Measurements from ENCODE around the gene TRAPPC10.

TRAPPC10 gene

DNA sequence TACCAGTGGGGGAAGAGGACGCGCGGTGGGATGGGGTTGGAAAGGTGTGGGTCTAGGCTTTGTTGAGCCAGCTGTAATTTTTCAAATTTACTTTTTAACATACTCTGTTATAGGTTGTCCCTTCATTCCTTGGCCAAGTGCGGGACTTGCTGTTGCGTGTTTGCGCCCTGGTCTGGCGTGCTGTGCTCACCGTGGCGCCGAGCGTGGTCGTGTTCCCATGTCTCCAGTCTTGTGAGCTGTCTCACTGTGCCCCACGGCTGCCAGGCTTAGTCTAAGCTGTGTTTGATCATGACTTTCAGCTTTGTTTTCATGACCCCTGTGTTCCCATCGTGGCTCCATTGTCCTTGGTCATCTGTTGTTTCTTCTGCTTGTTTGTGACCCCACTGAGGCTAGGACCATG, 26.0 kb downstream of the TRAPPC10 start:
- no peak for DNase-seq (ENCODE audit: low spot score)

GRCh38 chr21:44039828-44040227, 27.7 kb downstream of the TRAPPC10 start:
- DNase-seq (ENCODE audit: low spot score), result peak; percentile 21

DNA sequence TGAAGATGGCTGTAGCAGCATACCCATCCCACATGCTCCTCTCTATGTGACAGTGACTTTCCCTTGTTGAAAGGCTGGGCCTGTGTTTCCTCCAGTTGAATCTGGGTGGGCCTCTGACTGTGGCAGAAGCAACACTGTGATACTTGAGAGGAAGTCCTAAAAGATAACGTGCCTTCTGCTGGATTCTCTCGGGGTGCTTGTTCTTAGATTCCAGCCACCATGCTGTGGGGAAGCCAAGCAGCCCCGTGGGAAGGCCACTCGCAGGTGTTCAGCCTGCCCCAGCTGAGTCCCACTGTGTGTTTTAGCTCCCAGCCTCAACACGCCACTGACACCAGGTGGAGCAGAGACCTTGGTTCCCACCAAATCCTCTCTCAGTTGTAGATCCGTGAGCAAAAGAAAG, 31.5 kb downstream of the TRAPPC10 start:
- DNase-seq (ENCODE audit: low spot score), result no peak

DNA sequence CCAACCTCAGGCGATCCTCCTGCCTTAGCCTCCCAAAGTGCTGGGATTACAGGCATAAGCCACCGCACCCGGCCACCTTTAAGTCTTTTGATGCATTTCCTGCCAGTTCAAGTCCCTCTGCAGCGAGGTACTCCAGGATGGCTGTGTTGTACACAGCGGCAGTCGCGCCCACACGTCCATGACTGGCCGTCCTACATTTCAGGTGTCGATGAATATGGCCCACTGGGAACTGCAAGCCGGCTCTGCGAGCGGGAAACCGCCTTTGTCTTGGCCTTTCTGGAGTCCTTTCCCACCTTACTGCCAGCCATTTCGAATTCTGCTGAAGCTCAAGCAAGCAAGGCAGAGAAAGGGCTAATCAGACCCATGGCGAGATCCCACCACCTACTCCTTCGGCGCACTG, 34.6 kb downstream of the TRAPPC10 start:
- no peak for DNase-seq (ENCODE audit: low spot score)

- DNase-seq (ENCODE audit: low spot score), result no peak
Observed at GRCh38 chr21:44047996-44048560, 36.0 kb downstream of the TRAPPC10 start.

DNA sequence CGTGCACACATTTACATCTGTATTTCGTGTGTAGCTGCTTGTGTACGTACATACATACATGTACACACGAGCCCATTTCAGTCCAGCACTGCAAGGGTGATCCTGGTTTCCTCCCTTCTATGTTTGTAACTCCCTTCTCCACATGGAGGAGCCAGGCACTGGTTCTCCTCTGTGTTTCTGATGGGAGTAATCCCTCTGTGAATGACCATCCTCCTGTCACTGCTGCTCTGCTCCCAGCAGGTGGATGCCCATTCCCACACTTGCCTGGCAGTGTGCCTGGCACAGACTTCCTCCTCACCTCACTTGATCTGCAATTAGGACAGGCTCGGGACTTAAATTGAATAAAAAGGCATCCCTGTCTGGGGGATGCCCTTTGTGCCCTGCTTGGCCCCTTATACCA, 37.1 kb downstream of the TRAPPC10 start:
- no peak for DNase-seq (ENCODE audit: low spot score)

DNA sequence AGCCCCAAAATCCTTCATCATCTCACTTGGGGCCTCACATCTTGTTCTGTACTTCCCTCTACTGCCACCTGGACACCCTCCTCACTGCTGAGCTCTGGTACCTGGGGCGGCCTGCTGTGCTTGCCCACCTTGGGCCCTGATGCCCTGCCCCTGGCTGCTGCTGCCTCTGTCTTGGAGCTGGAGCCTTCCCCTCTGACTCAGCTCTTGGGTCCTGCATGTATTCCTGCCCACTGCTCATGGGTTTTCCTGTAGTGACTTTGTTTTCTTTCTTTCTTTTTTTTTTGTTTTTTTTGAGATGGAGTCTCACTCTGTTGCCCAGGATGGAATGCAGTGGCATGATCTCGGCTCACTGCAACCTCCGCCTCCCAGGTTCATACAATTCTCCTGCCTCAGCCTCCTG, 37.5 kb downstream of the TRAPPC10 start:
- no peak for DNase-seq (ENCODE audit: low spot score)

- no peak for DNase-seq (ENCODE audit: low spot score)
Observed at GRCh38 chr21:44050276-44050675, 38.2 kb downstream of the TRAPPC10 start.

- no peak for DNase-seq (ENCODE audit: low spot score)
Observed at GRCh38 chr21:44051462-44051941, 39.4 kb downstream of the TRAPPC10 start.

DNA sequence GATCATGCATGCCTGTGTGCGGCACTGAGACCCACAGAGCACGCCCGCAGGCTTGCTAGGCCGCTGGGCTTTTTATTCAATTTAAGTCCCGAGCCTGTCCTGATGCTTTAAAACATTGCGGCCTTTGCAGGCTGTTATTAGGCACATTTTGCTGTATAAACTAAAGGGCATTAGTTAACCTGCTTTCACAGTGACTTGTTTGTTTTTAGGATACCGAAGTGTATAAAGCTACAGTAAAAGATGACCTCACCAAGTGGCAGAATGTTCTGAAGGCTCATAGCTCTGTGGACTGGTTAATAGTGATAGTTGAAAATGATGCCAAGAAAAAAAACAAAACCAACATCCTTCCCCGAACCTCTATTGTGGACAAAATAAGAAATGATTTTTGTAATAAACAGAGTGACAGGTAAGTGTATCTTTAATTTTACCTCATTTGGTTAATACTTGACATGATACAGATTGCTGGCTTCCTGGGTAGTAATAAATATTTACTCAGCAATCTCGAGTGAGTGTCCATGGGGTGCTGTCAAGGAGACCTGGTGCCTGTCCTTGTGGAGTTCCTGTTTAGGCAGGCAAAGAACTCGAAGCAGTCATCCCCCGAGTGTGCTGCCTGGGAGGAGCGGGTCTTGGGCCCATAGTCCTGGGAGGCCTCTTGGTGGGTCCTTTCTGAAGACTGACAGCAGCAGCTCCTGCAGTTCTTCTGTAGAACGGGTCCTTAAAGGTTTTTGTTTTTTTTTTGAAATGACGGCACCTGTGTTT, 40.1 kb downstream of the TRAPPC10 start:
- no peak for DNase-seq (ENCODE audit: low spot score)

GRCh38 chr21:44052830-44053226, 40.7 kb downstream of the TRAPPC10 start:
- no peak for DNase-seq (ENCODE audit: low spot score)

GRCh38 chr21:44053567-44053966, 41.5 kb downstream of the TRAPPC10 start:
- no peak for DNase-seq (ENCODE audit: low spot score)

- no peak for DNase-seq (ENCODE audit: low spot score)
Observed at GRCh38 chr21:44054710-44055109, 42.6 kb downstream of the TRAPPC10 start.

DNA sequence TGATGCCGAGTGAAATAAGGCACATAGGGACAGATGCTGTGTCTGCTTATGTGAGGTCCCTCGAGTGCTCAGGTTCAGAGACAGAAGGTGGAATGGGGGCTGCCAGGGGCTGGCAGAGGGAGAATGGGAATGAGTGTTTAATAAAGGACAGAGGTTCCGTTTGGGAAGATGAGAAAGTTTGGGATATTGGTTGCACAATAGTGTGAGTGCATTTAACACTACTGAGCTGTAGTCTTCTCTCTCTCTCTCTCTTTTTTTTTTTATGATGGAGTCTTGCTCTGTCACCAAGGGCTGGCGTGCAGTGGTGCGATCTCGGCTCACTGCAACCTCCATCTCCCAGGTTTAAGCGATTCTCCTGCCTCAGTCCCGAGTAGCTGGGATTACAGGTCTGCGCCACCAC, 44.9 kb downstream of the TRAPPC10 start:
- DNase-seq (ENCODE audit: low spot score), result no peak

GRCh38 chr21:44057960-44058651, 46.0 kb downstream of the TRAPPC10 start:
- peak; percentile 43 for DNase-seq (ENCODE audit: low spot score)

DNA sequence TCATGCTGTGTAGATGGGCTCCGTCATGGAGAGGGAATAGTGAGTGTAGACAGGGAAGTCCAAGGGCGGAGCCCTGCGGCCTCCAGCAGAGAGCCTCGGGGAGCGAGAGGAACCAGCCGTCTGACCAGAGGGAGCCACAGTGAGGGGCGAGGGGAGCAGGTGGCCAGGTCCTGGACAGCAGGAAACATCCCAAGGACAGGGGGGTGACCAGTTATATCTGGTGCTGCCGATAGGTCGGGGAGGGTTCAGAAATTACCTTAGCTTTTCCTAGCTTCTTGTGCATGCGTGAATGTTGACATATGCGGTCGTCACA, 46.5 kb downstream of the TRAPPC10 start:
- no peak for DNase-seq (ENCODE audit: low spot score)

DNA sequence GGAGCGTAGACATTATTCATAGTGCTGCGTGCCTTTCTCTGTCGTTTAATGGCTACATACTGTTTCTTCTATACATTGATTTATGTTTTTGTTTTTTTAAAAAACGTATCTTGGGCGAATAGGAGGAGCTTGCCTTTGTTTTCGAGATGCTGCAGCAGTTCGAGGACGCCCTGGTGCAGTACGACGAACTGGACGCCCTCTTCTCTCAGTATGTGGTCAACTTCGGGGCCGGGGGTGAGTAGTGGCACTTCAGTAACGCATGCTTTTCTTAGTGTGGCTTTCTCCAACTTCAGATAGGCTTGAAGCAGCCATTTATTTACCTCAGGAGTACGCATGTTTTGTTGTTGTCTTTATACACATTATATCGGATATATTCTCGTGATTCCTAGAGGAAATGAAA, 46.9 kb downstream of the TRAPPC10 start:
- no peak for DNase-seq (ENCODE audit: low spot score)

DNA sequence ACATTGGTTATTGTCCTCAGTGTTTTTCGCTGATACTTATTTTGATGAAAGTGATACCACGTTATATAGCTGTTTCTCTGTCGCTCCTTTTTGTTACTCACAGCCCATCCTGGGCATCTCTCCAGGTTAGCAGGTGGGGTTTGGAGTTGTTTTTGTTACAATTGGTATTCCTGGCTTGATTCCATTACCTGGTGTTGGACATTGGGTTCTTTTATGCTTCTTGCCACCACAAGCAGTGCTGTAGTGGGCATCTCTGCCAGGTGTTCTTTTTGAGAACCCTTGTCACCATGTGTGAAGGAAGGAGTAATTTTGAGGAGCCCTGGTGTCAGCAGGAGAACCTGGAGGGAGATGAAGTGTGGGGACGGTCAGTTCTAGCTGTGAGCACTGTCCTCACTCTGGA, 47.6 kb downstream of the TRAPPC10 start:
- DNase-seq (ENCODE audit: low spot score), result no peak

DNA sequence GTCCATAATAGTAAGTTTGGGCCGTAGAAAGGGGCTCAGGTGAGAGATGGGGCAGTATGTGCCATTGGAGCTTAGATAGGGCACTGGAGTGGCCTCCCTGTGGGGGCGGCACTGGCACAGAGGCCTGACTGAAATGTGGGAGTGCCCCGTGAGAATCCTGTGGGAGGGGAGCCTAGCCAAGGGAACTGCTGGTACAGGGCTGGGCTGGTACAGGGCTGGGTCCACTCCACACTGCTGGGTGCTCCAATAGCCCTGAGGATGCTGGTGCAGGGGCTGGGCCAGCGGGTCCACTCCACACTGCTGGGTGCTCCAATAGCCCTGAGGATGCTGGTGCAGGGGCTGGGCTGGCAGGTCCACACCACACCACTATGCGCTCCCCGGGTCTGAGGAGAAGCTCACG, 50.3 kb downstream of the TRAPPC10 start:
- no peak for DNase-seq (ENCODE audit: low spot score)

DNA sequence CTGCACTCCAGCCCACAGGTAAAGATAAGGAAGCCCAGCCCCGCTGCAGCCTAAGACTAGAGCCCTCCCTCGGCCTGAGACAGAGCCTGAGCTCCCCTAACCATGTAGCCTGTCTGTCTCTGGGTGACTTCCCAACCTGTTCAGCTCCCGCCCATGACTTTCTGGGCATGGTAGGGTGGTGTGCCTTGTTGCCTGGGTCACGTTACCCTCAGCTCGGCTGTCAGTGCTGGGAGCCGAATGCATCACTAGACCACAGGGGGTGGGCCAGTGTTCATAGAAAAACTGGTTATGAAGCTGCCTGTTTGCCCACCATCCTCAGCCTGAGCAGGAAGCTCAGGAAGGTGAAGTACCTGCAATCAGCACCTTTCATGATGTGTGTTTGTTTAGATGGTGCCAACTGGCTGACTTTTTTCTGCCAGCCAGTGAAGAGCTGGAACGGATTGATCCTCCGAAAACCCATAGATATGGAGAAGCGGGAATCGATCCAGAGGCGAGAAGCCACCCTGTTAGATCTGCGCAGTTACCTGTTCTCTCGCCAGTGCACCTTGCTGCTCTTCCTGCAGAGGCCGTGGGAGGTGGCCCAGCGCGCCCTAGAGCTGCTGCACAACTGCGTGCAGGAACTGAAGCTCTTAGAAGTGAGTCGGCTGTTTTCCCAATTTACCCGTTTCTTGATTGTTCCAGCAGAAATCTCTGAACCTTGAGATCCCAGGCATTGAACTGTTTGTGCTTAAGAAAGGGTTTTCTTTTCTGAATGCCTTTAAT, 51.2 kb downstream of the TRAPPC10 start:
- DNase-seq (ENCODE audit: low spot score), result no peak

- no peak for DNase-seq (ENCODE audit: low spot score)
Observed at GRCh38 chr21:44064852-44065403, 52.8 kb downstream of the TRAPPC10 start.

- DNase-seq (ENCODE audit: low spot score), result peak; percentile 88
Observed at GRCh38 chr21:44065428-44065827, 53.3 kb downstream of the TRAPPC10 start.

All from activated CD4-positive, alpha-beta T cell treated with anti-CD3 and anti-CD28 coated beads, Interleukin-2, Interleukin-4, amounts not matched to agents 100 ng/mL and 50 ng/mL, durations not matched to agents 16 hours and 8 hours (primary cell).